HG03175 (cell line): ENCODE results near the gene CD96.
"Not testable (repeated sequence)": the region's sequence is repeated elsewhere in the genome, so short reads cannot be mapped to it uniquely, and the experiment has no call there.

ENCODE experiments used
- ATAC-seq: cut with Tn5 transposase; IDR thresholded peaks from one replicate; pipeline ENCODE4 v1.9.1; 2021; ENCODE audit warnings: mild to moderate bottlenecking, moderate library complexity; ENCODE audit not compliant: unreplicated experiment

Gene CD96

GRCh38 chr3:111668888-111669488 is 127.0 kb downstream of the CD96 start:
- ATAC-seq: peak; percentile 39

- ATAC-seq: no peak
Observed at GRCh38 chr3:111669926-111670630, 128.1 kb downstream of the CD96 start.

- ATAC-seq: not testable (repeated sequence)
Observed at GRCh38 chr3:111672461-111672860, 130.5 kb downstream of the CD96 start.

- no peak for ATAC-seq
Observed at GRCh38 chr3:111675846-111676210, 133.8 kb downstream of the CD96 start.

- ATAC-seq: no peak
Observed at GRCh38 chr3:111676211-111677006, 134.4 kb downstream of the CD96 start.

- no peak for ATAC-seq
Observed at GRCh38 chr3:111677007-111677392, 135.0 kb downstream of the CD96 start.

- ATAC-seq: no peak
Observed at GRCh38 chr3:111681661-111682426, 139.8 kb downstream of the CD96 start.

- ATAC-seq: no peak
Observed at GRCh38 chr3:111684640-111685039, 142.6 kb downstream of the CD96 start.

- ATAC-seq: no peak
Observed at GRCh38 chr3:111688190-111688800, 146.3 kb downstream of the CD96 start.

GRCh38 chr3:111690242-111690641 is 148.2 kb downstream of the CD96 start:
- ATAC-seq: peak; percentile 59

GRCh38 chr3:111691293-111691909 is 149.4 kb downstream of the CD96 start:
- peak; percentile 38 for ATAC-seq

- ATAC-seq: no peak
Observed at GRCh38 chr3:111692593-111693552, 150.9 kb downstream of the CD96 start.

GRCh38 chr3:111694471-111694870 is 152.5 kb downstream of the CD96 start:
- no peak for ATAC-seq

- ATAC-seq: no peak
Observed at GRCh38 chr3:111695636-111696117, 153.7 kb downstream of the CD96 start.

- no peak for ATAC-seq
Observed at GRCh38 chr3:111700054-111700453, 158.1 kb downstream of the CD96 start.

GRCh38 chr3:111701292-111701906 is 159.4 kb downstream of the CD96 start:
- no peak for ATAC-seq
